Smooth muscle cell (in vitro differentiated cells): ENCODE results near the gene PPFIA1. TPM values are rescaled to one million over a fixed set of nuclear protein-coding genes. Genes with fewer than 3 reads are reported as not detected.

Experiments
- DNase-seq: peaks from one replicate; lab custom pipeline; 2025; ENCODE audit not compliant: unreplicated experiment; lab: John Stamatoyannopoulos, UW
- H2AFZ ChIP-seq: fragments of 200-600 bp; sonication (generic); 2 replicates; pipeline ENCODE4 v1.6.0; 2016; ENCODE audit warnings: antibody characterized with exemption, low read depth, mild to moderate bottlenecking
- H3F3A ChIP-seq: fragments of 200-600 bp; sonication (generic); 2 replicates; pipeline ENCODE4 v1.6.0; 2017; ENCODE audit warnings: antibody characterized with exemption, low read depth
- H3K27ac ChIP-seq: fragments of 200-600 bp; sonication (generic); 2 replicates; pipeline ENCODE4 v1.5.1; 2016; ENCODE audit warnings: low read depth, mild to moderate bottlenecking
- H3K27me3 ChIP-seq: fragments of 200-600 bp; sonication (generic); 2 replicates; pipeline ENCODE4 v1.6.1; 2016; ENCODE audit warnings: low read depth, mild to moderate bottlenecking
- H3K36me3 ChIP-seq: fragments of 200-600 bp; sonication (generic); 2 replicates; pipeline ENCODE4 v1.5.1; 2016; ENCODE audit warnings: low read depth
- H3K4me1 ChIP-seq: fragments of 200-600 bp; sonication (generic); 2 replicates; pipeline ENCODE4 v1.5.1; 2016; ENCODE audit warnings: low read depth
- H3K4me2 ChIP-seq: fragments of 200-600 bp; sonication (generic); 2 replicates; pipeline ENCODE4 v1.6.0; 2016; ENCODE audit warnings: mild to moderate bottlenecking
- H3K4me3 ChIP-seq: fragments of 200-600 bp; sonication (generic); 2 replicates; pipeline ENCODE4 v1.5.1; 2016; ENCODE audit warnings: mild to moderate bottlenecking
- H3K79me2 ChIP-seq: fragments of 200-600 bp; sonication (generic); 2 replicates; pipeline ENCODE4 v1.6.0; 2016; ENCODE audit warnings: low read depth, mild to moderate bottlenecking
- H3K9ac ChIP-seq: fragments of 200-600 bp; sonication (generic); 2 replicates; pipeline ENCODE4 v1.6.0; 2016; ENCODE audit warnings: low read depth
- H3K9me3 ChIP-seq: fragments of 200-600 bp; sonication (generic); replicated peaks from 2 replicates; pipeline ENCODE4 v1.5.1; 2016; ENCODE audit warnings: low read depth
- H4K20me1 ChIP-seq: fragments of 200-600 bp; sonication (generic); 2 replicates; pipeline ENCODE4 v1.6.0; 2016; ENCODE audit warnings: low read depth
- WGBS: methylation state at CpG from one replicate; pipeline ENCODE4 v1.1.7; 2016; ENCODE audit warnings: low lambda C conversion rate; 5-methylcytosine and 5-hydroxymethylcytosine counted together
- polyA plus RNA-seq: library from polyadenylated mRNA; unstranded; fragments of >200 nt; fragmentation: Nextera tagmentation; extraction: Ambion mirVana; gene quantifications from 2 replicates; pipeline ENCODE4 v1.2.1, GENCODE V29; 2016
- total RNA-seq: library from RNA; depleted of rRNA; stranded (reverse); fragments of >200 nt; gene quantifications from 2 replicates; pipeline ENCODE4 v1.2.3, GENCODE V29; 2014
- TF ChIP-seq, protein P1 (sequence below): fragments of 200-600 bp; sonication (generic); IDR thresholded peaks from 2 replicates; pipeline ENCODE4 v1.5.1; 2017; ENCODE audit warnings: borderline replicate concordance, mild to moderate bottlenecking, antibody characterized with exemption; ENCODE audit not compliant: insufficient read depth, poor library complexity, severe bottlenecking

Gene PPFIA1
- total and polyA plus RNA-seq, 2 experiments from 2014 or later: 23.8 to 48.2 TPM

DNA sequence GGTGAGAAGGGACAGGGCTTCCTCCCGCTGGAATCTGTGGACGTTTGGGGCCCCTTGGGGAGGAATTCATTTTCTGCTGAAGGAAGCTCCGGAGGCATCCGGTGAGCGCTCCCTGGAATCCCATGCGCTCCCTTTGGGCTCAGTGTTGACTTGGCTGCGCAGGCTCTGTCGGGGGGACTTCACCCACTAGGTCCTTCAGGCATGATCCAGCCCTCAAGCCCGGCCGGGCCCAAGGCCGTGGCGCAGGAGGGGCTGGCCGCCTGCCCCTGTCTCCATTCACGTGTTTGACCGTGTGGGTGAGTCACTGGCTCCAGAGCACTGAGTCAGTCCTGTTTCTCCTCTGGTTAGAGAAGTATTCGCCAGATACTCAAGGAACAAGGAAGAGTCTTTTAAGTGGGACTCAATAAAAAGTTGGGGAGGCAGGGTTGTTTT is 129.2 kb downstream of the PPFIA1 start:
- Histone ChIP-seq H3K4me2 (peak overlapping the region; percentile 96), H3K27ac (peak overlapping the region; percentile 94), H3K9ac (peak overlapping the region; percentile 98), H2AFZ (no peak overlapping the region), H3K36me3 (no peaks in the 10 kb centered on the region), H3K27me3 (no peaks in the 10 kb centered on the region), H4K20me1 (peaks cover 48% of the 10 kb centered on the region), H3K4me3 (peak overlapping the region; percentile 97), H3K9me3 (no peaks in the 10 kb centered on the region), H3F3A (no peaks in the 10 kb centered on the region), H3K4me1 (peaks cover 12% of the 10 kb centered on the region), H3K79me2 (peaks cover 75% of the 10 kb centered on the region)
- peak; percentile 68 for DNase-seq
- 1% methylated on average over 16 of the region's 16 CpGs for WGBS
- TF ChIP-seq, protein P1, sequence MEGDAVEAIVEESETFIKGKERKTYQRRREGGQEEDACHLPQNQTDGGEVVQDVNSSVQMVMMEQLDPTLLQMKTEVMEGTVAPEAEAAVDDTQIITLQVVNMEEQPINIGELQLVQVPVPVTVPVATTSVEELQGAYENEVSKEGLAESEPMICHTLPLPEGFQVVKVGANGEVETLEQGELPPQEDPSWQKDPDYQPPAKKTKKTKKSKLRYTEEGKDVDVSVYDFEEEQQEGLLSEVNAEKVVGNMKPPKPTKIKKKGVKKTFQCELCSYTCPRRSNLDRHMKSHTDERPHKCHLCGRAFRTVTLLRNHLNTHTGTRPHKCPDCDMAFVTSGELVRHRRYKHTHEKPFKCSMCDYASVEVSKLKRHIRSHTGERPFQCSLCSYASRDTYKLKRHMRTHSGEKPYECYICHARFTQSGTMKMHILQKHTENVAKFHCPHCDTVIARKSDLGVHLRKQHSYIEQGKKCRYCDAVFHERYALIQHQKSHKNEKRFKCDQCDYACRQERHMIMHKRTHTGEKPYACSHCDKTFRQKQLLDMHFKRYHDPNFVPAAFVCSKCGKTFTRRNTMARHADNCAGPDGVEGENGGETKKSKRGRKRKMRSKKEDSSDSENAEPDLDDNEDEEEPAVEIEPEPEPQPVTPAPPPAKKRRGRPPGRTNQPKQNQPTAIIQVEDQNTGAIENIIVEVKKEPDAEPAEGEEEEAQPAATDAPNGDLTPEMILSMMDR: no peak

DNA sequence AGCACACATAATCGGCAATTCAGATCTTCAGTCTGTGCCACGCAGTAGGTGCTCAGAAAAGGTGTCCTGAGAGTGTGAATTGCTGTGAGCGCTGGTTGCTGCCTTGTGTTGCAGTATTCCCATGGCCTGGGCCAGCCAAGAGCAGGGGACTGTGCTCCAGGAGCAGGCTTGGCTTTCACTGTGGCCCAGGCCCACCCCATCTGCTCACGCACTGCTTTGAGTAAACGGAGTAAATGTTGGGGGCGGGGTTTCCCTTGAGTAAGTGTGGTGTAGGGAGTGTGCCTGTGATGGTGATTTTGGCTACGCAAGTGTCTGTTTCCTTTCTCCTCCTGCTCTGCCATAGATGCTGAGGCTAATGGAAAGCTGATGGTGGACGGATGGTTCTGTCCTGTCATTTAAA is 130.2 kb downstream of the PPFIA1 start:
- H3K4me1 ChIP-seq: peaks cover 18% of the 10 kb centered on the region
- no peak overlapping the region for H3K4me3 ChIP-seq
- no peaks in the 10 kb centered on the region for H3K27me3 ChIP-seq
- H2AFZ ChIP-seq: no peak overlapping the region
- no peak for DNase-seq
- H3K4me2 ChIP-seq: peak overlapping the region; percentile 96
- H3K27ac ChIP-seq: peak overlapping the region; percentile 94
- H3K9me3 ChIP-seq: no peaks in the 10 kb centered on the region
- peak overlapping the region; percentile 65 for H3K9ac ChIP-seq
- H4K20me1 ChIP-seq: peaks cover 58% of the 10 kb centered on the region
- peaks cover 8% of the 10 kb centered on the region for H3K36me3 ChIP-seq
- H3F3A ChIP-seq: no peaks in the 10 kb centered on the region
- peaks cover 84% of the 10 kb centered on the region for H3K79me2 ChIP-seq
- TF ChIP-seq, protein P1: no peak
- 80% methylated on average over 8 of the region's 8 CpGs for WGBS

DNA sequence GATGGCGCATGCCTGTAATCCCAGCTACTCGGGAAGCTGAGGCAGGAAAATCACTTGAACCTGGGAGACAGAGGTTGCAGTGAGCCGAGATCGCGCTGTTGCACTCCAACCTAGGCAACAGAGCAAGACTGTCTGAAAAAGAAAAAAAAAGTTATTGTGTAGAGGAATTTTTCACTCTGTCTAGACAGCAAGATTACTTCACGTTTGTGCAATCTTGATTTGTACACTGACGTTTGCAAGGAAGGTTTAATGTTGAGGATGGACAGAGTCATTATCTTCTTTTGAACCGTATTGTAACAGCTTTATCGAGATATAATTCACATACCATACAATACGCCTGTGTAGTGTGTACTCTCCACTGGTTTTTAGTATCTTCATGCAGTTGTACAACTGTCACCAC is 131.5 kb downstream of the PPFIA1 start:
- H3K9me3 ChIP-seq: no peaks in the 10 kb centered on the region
- H3K9ac ChIP-seq: peak overlapping the region; percentile 33
- H3K4me2 ChIP-seq: no peak overlapping the region
- H3K27ac ChIP-seq: peak overlapping the region; percentile 94
- H2AFZ ChIP-seq: no peak overlapping the region
- H3F3A ChIP-seq: no peaks in the 10 kb centered on the region
- WGBS: 77% methylated on average over 10 of the region's 10 CpGs
- peaks cover 10% of the 10 kb centered on the region for H3K36me3 ChIP-seq
- peaks cover 18% of the 10 kb centered on the region for H3K4me1 ChIP-seq
- H3K27me3 ChIP-seq: no peaks in the 10 kb centered on the region
- TF ChIP-seq, protein P1: no peak
- peaks cover 90% of the 10 kb centered on the region for H3K79me2 ChIP-seq
- DNase-seq: no peak
- no peak overlapping the region for H3K4me3 ChIP-seq
- H4K20me1 ChIP-seq: peaks cover 72% of the 10 kb centered on the region

DNA sequence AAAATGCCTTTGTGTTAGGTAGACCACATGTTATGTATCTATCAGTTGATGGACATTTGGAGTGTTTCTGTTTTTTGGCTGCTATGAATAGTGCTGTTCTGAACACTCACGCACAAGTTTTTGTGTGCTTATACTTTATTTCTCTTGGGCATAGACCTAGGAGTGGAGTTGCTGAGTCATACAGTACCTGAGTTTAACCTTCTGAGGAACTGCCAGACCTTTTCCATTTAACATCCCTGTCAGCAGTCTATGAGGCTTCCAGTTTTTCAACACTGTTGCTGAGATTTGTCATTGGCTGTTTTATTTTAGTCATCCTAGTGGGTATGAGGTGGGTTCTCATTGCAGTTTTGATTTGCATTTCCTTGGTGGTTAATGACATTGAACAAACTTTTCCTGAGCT is 132.2 kb downstream of the PPFIA1 start:
- WGBS: 92% methylated on average over 1 of the region's 1 CpG
- peaks cover 17% of the 10 kb centered on the region for H3K36me3 ChIP-seq

More for the DNA sequence above, 132.2 kb downstream of the PPFIA1 start:
- Histone ChIP-seq H3K4me1 (peaks cover 18% of the 10 kb centered on the region), H3K9ac (peak overlapping the region; percentile 33), H4K20me1 (peaks cover 78% of the 10 kb centered on the region), H3K9me3 (no peaks in the 10 kb centered on the region), H3F3A (no peaks in the 10 kb centered on the region), H3K4me2 (no peak overlapping the region), H2AFZ (no peak overlapping the region), H3K79me2 (peaks cover 94% of the 10 kb centered on the region), H3K4me3 (no peak overlapping the region), H3K27me3 (no peaks in the 10 kb centered on the region), H3K27ac (peak overlapping the region; percentile 94)
- TF ChIP-seq, protein P1: no peak
- no peak for DNase-seq
